GM11168 (cell line): ENCODE data around the gene MCTP2.

Experiments
- in situ Hi-C: fragments of 300-500 bp; cut with MboI; formaldehyde crosslinking; loops from one replicate; pipeline ENCODE4 v1.12.0; 2022; ENCODE audit warnings: low sequenced_read_pairs; ENCODE audit not compliant: unreplicated experiment

MCTP2 gene, protein sequence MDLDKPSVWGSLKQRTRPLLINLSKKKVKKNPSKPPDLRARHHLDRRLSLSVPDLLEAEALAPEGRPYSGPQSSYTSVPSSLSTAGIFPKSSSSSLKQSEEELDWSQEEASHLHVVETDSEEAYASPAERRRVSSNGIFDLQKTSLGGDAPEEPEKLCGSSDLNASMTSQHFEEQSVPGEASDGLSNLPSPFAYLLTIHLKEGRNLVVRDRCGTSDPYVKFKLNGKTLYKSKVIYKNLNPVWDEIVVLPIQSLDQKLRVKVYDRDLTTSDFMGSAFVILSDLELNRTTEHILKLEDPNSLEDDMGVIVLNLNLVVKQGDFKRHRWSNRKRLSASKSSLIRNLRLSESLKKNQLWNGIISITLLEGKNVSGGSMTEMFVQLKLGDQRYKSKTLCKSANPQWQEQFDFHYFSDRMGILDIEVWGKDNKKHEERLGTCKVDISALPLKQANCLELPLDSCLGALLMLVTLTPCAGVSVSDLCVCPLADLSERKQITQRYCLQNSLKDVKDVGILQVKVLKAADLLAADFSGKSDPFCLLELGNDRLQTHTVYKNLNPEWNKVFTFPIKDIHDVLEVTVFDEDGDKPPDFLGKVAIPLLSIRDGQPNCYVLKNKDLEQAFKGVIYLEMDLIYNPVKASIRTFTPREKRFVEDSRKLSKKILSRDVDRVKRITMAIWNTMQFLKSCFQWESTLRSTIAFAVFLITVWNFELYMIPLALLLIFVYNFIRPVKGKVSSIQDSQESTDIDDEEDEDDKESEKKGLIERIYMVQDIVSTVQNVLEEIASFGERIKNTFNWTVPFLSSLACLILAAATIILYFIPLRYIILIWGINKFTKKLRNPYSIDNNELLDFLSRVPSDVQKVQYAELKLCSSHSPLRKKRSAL

DNA sequence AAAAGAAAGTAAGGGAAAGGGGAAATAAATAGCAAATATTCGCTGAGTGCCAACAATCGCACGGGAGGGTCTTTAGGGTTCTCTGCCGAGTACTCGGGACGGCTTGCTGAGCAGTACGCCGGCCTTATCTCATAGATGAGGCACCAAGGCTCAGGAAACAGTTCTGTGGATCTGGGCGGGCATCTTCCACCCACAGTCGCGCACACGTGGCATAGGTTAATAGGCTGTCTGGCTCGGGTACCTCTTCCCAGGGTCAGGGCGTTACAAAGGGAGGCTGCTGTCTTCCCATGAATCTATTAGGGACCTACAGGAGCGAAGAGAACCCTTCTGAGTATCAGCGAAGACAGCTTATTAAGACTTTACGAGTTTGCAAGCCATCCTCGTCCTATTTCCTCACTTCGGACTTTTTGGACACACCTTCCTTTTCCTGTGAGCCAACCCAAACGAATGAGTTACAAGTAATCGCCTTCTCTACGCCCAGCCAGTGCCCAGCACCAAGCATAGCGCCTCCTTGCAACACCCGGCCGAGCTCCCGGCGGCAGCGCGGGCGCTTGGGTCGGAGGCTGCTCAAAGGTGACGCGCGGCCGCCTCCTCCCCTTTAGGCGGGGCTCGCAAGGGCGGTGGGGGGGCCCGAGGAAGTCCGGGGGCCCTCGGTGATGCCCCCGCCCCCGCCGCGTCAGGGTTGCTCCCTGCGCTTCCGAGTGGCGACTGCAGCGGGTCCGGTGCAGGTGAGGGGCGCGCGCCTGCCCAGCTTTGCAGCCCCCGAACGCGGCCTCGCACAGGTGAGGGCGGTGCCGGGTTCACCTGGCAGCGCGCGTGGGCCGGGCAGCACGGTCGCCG is at the start of gene MCTP2:
MCTP2 (plus strand) TSS at position 679 of the 840 bp plus-strand sequence. CDS start 66,705 bp downstream, outside the sequence.
- in situ Hi-C loops = loop anchor here (5.0 kb wide), 1 partner anchor 86 kb away; no protein-coding TSS in a partner anchor

DNA sequence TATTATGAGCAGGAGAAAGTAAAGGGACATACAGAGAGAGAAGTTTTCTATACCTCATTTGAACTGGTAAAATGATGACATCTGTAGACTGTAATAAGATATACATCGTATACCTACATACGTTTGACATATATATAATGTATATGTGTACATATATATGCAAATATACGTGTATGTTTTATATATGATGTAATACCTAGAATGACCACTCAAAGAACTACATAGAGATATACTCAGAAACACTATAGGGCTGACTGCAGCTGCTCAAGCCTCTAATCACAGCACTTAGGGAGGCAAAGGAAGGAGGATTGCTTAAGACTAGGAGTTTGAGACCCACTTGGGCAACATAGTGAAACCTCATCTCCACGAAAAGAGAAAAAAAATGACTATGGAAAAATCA is 48.5 kb upstream of the MCTP2 start:
- in situ Hi-C loops = no loop called here

DNA sequence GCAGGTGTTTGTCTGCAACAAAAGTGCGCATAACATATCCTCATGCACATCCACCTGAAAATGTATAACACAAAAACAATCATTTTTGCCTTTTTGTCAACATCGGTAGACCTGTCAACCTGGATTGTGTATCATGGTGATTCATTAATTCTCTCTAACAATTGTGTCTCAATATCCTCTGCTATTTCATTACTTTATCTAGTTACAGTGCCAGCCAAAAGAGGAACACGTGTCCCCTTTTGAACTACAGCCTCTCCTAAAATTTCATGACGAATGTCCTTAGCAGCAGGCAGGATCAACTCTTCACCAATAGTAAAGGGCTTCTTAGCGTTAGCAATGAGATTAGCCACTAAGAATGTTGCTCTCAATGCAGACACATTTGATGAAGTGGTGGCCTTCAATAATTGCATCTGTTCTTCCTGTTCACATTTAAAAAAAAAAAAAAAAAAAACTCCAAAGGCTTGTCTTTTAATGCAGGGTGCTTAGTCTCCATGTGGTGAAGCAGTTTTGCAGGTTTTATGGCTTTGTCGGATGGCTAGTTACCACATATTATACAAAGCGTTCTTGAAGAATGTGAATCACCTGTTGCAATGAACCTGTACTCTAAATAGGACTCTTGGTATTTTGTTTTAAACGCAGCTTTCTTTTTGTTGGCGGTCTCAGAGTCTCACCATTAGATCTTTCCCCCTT is 45.7 kb upstream of the MCTP2 start:
- in situ Hi-C loops = no loop called here

DNA sequence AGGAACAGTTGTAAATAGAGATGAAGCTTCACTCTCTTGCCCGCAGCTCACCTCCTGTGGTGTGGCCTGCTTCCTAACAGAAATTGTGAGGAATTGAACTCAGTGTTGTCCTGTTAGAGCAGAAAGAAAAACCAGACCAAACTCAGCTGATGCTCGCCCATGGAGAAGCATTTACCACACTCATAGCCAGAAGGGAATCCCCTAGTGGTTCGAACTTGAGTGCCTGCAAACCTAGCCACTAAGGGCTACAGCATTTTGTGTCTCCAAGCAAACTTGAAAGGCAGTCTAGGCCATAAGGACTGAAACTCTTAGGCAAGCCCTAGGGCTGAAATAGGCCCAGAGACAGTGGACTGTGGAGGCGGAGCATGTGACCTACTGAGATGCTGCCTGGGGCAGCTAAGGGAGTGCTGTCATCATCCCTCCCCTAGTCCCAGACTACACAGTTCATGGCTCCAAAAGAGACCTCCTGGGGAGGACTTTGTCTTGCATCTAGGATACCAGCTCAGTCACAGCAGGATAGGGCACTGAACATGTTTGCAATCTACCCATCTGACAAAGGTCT is 44.5 kb upstream of the MCTP2 start:
- in situ Hi-C loops = no loop called here

DNA sequence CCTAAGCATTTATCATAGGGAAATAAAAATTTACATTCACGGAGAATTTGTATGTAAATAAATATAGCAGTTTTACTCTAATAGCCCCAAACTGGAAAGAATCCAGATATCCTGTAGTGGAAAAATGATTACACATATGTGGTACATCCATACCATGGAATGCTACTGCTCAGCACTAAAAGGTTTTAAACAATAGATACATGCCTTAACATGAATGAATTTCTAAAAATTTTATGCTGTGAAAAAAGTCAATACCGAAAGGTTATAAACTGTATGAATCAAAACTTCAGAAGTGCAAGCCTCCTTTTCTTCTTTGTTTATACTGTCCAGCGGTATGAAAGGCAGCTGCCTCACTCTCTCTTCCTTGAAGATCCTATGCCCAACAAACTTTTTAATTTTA is 37.5 kb upstream of the MCTP2 start:
- in situ Hi-C loops = no loop called here

DNA sequence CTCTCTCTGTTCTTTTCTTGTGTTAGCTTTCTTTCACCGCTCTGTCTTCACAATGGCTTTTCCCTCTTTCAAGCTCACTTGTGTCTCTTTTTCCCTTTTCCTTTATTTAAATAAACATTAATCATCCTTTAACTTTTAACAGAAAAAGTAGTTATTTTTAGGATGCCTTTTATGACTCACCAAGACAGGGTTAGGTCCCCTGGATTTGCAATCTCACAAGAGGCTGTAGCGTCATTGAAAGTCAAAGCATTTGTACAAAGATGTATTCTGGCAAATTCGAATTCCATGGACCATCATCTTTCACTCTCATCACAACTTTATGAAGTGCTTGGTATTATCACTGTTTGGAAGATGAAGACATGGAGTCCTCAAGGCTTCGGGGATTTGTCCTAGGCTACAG is 34.8 kb upstream of the MCTP2 start:
- in situ Hi-C loops = no loop called here

DNA sequence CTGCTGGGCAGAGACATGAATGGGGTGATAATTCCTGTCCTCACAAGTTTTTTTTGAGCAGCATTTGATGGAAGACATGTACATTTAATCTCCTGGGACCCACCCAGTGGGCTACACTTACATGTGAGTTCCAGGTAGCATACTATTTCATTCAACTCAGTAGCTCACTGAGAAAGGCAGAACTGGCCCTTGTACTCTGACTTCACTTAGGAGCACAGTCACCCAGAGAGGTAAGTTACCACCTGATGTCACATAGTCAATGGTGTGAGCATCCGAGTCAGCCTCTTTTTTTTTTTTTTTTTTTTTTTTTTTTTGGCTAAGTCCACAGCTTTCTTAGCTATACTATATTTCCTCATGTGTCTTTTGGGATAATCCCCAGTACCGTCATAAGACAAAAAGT is 32.7 kb upstream of the MCTP2 start:
- in situ Hi-C loops = no loop called here

DNA sequence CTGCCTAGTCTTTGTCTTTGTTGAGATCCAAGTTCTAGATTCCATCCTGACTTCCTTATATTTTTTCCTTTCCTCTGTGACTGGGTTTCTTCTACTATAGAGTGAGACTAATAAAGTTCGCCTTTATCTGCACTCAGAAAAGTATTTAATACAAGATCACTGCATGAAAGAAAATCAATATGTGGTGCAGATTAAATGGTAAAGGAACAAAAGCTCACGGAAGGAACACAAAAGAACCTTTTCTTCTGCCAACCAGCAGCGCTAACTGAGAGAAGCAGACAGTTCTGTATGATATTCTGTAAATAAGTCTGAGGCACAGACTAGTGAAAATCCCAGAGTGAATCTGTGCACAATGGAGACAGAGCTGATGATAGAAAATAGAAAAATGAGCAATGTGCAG is 31.6 kb upstream of the MCTP2 start:
- in situ Hi-C loops = no loop called here

DNA sequence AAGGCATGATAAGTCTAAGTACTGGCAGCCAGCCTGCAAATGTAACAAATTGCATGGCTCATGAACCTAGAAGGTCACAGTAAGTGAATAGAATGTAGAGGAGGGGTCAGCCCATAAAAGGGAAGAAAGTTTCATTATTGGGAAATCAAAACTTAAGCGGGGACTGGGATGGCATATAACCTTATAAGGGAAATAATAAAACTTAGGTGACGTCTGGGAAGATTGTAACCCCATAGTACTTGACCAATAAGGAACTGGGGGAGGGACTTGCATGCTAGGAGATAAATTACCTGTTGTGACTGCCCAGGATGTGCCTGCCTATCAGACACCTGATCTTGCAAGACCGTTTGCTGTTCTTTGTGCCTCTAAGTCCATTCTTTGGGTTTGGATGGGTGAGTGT is 28.1 kb upstream of the MCTP2 start:
- in situ Hi-C loops = no loop called here

DNA sequence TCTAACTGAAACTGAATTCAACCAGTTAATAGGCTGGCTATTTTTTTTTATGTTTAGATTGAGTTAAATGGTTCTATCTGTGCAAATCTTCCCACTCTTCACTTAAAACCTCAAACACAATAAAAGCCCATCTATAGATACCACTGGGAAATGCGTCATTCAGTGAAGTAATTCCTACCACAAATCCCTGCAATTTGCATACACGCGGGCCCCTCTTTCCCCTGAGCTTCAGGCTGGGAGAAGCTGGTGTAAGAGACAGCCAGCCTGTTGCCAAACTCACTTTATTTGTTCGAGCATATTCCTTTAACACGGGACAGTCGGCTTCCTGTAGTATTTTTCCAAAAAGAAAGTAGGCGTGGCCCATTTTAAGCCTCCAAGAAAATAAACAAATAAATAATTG is 26.0 kb upstream of the MCTP2 start:
- in situ Hi-C loops = no loop called here

DNA sequence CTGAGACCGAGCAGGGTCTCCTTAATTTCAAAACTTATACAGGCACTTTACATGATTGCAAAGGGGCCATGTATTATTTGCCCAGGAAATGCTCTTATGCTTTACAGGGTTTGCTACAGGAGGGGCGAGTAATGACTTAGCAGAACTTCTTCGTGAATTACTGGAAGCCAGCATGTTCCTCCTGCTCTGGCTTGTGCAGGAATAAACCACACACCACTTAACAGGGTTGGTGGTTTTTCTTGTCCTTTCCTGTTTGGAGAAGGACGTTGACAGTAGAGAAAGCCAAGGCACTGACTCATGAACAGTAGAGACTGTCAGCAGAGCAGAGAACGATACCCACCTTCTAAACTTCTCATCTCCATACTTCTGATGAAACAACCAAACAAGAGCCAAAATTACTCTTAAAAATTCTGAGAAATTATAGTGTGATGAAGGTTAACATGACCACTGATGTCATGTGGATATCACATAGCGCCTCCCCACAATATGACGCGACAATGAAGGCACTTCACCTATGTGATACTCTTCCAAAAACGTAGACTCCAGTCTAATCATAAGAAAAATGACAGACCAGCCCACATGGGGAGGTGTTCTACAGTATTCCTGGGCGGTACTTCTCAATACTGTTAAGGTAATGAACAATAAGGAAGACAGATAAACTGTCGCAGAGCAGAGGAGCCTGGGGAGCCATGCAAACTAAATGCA is 24.7 kb upstream of the MCTP2 start:
- in situ Hi-C loops = no loop called here

DNA sequence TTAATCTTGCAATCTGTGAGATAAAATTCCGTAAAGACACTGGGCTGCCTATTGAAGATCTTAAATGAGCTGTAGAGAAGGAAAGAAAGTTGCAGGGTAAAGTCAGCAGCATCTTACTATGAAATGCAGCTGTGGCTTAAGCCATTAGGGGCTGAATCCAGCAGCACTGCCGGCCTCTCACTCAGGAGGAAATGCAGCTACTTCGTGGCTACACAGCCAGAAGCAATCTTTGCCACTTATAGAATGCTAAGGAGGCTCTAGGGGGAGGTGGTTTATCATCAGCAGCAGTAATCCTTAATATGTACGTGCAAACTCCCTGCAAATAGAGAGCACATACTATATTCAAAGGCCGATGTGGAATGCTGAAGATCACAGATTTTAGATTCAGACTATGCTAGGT is 19.1 kb upstream of the MCTP2 start:
- in situ Hi-C loops = no loop called here

DNA sequence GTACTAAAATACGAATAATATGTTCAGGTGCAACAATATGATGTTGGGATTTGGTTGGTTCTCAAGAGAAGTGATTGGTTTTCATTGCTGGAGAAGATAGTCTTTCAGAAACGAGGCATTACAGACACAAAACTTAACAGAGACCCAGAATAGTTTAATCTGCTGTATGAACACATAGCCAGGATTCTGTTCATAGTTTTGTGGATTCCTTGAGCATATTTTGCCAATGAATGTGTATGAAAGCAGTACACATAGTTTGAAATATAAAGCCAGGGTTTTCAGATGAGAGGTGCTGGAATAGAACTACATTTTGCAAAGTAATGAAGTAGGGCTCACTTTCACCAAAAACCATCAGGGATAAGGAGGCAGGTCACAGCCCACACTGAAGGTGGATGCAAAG is 5.7 kb upstream of the MCTP2 start:
- in situ Hi-C loops = no loop called here

DNA sequence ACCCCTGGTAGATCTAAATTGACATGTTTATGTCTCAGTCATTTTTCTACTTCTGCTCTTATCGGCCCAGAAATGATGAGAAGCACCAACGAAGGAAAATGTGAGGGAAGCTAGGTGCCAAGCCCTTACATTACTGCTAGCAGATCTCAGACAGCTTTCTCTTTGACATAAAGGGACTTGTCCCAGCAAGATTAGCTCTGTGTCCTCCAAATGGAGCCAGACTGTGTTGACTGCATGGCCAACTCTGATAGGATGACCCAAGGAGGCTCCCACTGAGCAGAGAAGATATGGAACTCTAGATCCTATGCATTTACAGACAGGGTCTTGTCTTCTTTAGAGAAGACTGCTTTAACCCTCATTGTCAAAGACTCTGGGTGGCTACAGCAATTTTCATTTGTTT is 2.8 kb upstream of the MCTP2 start:
- in situ Hi-C loops = no loop called here

DNA sequence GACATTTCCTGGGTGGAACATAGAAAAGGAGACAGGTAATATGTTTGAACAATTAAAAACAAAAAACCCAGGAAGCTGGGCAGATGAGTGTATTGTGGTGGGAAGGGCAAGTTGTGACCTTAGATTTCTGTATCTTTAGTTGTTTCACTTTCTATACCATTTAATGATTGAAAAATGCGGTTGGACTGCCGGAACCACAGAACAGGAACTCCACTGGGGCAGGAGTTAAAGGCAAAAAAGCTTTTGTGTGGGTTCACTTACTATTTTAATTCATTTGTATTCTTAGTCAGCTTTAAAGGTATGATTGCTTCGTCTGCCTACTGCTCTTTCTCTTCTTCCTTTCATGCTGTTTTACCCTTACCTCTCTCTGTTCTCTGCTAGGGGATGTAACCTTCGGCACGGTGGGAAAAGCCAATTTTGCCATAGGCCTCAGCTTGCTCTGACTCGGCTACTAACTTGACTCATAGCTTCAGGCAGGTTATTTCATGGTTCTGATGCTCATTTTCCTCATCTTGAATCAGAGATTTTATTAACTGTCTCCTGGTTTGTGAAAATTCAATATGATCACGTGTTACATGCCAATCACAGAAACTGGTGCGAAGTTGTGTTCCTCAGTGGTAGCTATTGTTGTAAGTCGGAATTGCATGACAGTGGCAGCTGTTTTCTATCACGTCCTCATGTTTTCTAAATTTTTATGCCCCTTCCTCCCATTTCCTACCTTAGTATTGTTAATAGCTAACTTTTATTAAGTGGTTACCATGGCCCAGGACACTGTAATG is 1.6 kb upstream of the MCTP2 start:
- in situ Hi-C loops = loop anchor here (5.0 kb wide), 1 partner anchor 88 kb away; no protein-coding TSS in a partner anchor

DNA sequence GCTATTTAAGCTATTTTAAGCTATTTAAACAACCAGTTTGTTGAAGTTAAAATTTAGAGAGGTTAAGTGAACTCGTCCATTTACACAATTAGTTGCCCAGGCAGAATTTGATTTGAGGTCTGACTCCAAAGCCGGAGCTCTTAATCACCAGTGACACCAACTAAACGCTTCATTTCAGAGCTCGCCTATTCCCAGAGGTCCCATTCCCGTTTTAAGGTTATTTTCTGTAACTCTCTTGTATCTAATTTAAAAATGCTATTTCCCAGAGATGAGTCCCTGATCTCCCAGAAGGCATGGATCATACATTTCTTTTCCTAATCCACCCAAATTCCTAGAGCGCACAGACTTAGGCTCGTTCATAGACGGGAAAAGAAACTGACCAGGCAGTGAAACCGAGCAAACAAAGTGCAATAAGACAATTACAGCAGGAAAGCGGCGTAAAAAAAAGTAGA is 904 bp upstream of the MCTP2 start:
- in situ Hi-C loops = loop anchor here (5.0 kb wide), 1 partner anchor 87 kb away; no protein-coding TSS in a partner anchor

DNA sequence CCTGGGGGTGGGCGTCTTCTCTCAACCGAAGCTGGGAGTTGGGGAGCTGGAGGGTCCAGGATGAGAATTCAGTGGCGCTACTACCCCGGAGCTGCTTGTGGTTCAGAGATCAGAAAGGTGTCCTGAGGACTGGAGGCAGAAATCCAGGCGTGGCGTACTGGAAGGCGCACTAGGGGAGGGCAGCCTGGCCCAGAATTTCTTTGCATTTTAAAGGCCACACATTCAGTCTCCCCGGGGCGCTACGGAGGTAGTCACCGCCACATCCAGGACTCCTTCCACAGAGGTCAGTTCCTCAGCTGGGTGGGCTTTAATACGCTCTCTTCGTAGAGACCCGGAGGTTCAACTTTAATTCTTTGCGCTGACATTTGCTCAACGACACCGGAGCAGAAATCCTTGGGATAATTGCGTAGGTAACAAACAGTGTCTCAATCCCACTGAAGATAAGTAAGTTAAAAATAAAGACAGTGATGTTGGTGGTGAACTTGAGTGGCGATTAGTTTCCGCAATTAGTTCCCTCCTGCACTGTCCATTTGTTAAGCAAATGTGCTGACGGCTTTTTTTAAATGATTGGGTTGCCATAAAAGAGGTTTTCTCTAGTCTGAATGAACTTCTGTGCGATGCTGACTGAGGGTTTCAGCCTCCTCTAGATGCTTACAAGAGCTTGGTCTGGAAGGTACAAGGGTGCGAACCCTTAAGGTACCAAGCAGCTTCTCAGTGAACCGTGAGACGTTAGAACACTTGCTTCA is 535 bp downstream of the MCTP2 start:
- in situ Hi-C loops = loop anchor here (5.0 kb wide), 1 partner anchor 85 kb away; no protein-coding TSS in a partner anchor
